Activated CD4-positive, alpha-beta memory T cell treated with anti-CD3 and anti-CD28 coated beads, Interleukin-2, amount 10 ng/mL, durations not matched to agents 7 days and 5 days (primary cell): ENCODE results near the gene CNOT2. TPM values are rescaled to one million over a fixed set of nuclear protein-coding genes. Genes with fewer than 3 reads are reported as not detected.
A peak's percentile ranks its signal among the peaks of the same experiment; 100 is the strongest.

ENCODE experiments used
- CTCF ChIA-PET: fragments of 350-600 bp; sonication (Branson Sonifier 250); formaldehyde crosslinking; loops from one replicate; lab custom pipeline; 2021; ENCODE audit warnings: antibody characterized with exemption, inconsistent platforms; lab: Charles Lee
- POLR2A ChIA-PET: fragments of 350-600 bp; sonication (Branson Sonifier 250); formaldehyde crosslinking; loops from one replicate; lab custom pipeline; 2021; ENCODE audit warnings: antibody characterized with exemption; lab: Charles Lee
- DNase-seq: peaks from one replicate; pipeline ENCODE4 v3.0.0-alpha.2; 2020
- H3K27ac Mint-ChIP-seq: one replicate; pipeline ENCODE4 v1.8.0; 2021; ENCODE audit warnings: mild to moderate bottlenecking, mixed read lengths
- H3K27me3 Mint-ChIP-seq: one replicate; pipeline ENCODE4 v1.8.0; 2021; ENCODE audit warnings: mixed read lengths
- H3K36me3 Mint-ChIP-seq: one replicate; pipeline ENCODE4 v1.8.0; 2021; ENCODE audit warnings: low read depth, mixed read lengths
- H3K4me1 Mint-ChIP-seq: one replicate; pipeline ENCODE4 v1.8.0; 2021; ENCODE audit warnings: mixed read lengths
- H3K4me3 Mint-ChIP-seq: one replicate; pipeline ENCODE4 v1.8.0; 2021; ENCODE audit warnings: mild to moderate bottlenecking, mixed read lengths
- H3K9me3 Mint-ChIP-seq: one replicate; pipeline ENCODE4 v1.8.0; 2021; ENCODE audit warnings: mixed read lengths
- total RNA-seq, 2 experiments: library from RNA; stranded (reverse); gene quantifications; one replicate each; pipeline ENCODE4 v1.2.3, GENCODE V29; 2021

The CNOT2 gene, protein sequence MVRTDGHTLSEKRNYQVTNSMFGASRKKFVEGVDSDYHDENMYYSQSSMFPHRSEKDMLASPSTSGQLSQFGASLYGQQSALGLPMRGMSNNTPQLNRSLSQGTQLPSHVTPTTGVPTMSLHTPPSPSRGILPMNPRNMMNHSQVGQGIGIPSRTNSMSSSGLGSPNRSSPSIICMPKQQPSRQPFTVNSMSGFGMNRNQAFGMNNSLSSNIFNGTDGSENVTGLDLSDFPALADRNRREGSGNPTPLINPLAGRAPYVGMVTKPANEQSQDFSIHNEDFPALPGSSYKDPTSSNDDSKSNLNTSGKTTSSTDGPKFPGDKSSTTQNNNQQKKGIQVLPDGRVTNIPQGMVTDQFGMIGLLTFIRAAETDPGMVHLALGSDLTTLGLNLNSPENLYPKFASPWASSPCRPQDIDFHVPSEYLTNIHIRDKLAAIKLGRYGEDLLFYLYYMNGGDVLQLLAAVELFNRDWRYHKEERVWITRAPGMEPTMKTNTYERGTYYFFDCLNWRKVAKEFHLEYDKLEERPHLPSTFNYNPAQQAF
- total RNA-seq: 10 to 100 TPM; 63.9 to 69.5 TPM

- peak within 1 kb of the TSS; percentile 100 for H3K4me3 Mint-ChIP-seq
- CTCF ChIA-PET: no interaction called here
- POLR2A ChIA-PET: interaction anchor here (0.6 to 1.7 kb wide), 9 partner anchors 10 to 912 kb away, joined by 3 to 5 read pairs (median 3); partner anchors contain the start of genes CCT2 and FRS2
Measured at GRCh38 chr12:70242695-70243509, at the start of gene CNOT2. TSS of gene CNOT2 (plus strand) at chr12:70243433. CDS start at chr12:70278227, 34,794 bp downstream.

GRCh38 chr12:70194076-70194475, 49.2 kb upstream of the CNOT2 start:
- CTCF ChIA-PET: no interaction called here
- H3K27me3 Mint-ChIP-seq: peaks cover 12% of the 10 kb centered on the region

More at GRCh38 chr12:70242695-70243509, at the start of gene CNOT2:
- Mint-ChIP-seq H3K27me3 (no peaks in the 10 kb centered on the region), H3K36me3 (peaks cover 65% of the 10 kb centered on the region), H3K9me3 (no peaks in the 10 kb centered on the region), H3K27ac (peak within 1 kb of the TSS; percentile 100), H3K4me1 (peaks cover 60% of the 10 kb centered on the region)
- peak; percentile 92 for DNase-seq

GRCh38 chr12:70196811-70197281, 46.4 kb upstream of the CNOT2 start:
- Mint-ChIP-seq H3K27me3 (peaks cover 6% of the 10 kb centered on the region), H3K27ac (no peak overlapping the region), H3K36me3 (no peaks in the 10 kb centered on the region), H3K4me3 (no peak overlapping the region), H3K9me3 (no peaks in the 10 kb centered on the region), H3K4me1 (peaks cover 5% of the 10 kb centered on the region)
- ChIA-PET POLR2A (no interaction called here), CTCF (interaction anchor here (0.5 kb wide), 1 partner anchor 537 kb away, joined by 4 read pairs; no protein-coding TSS in a partner anchor)
- no peak for DNase-seq

More at GRCh38 chr12:70194076-70194475, 49.2 kb upstream of the CNOT2 start:
- H3K4me3 Mint-ChIP-seq: no peak overlapping the region
- no peaks in the 10 kb centered on the region for H3K36me3 Mint-ChIP-seq
- no peaks in the 10 kb centered on the region for H3K9me3 Mint-ChIP-seq
- H3K27ac Mint-ChIP-seq: no peak overlapping the region
- POLR2A ChIA-PET: no interaction called here
- DNase-seq: no peak
- H3K4me1 Mint-ChIP-seq: peaks cover 5% of the 10 kb centered on the region

GRCh38 chr12:70197345-70197744, 45.9 kb upstream of the CNOT2 start:
- H3K27ac Mint-ChIP-seq: no peak overlapping the region
- no peaks in the 10 kb centered on the region for H3K9me3 Mint-ChIP-seq
- H3K4me1 Mint-ChIP-seq: peaks cover 5% of the 10 kb centered on the region
- H3K27me3 Mint-ChIP-seq: peaks cover 6% of the 10 kb centered on the region
- DNase-seq: no peak
- no peak overlapping the region for H3K4me3 Mint-ChIP-seq
- CTCF ChIA-PET: interaction anchor here (0.5 kb wide), 1 partner anchor 536 kb away, joined by 4 read pairs; no protein-coding TSS in a partner anchor
- no peaks in the 10 kb centered on the region for H3K36me3 Mint-ChIP-seq
- POLR2A ChIA-PET: no interaction called here

- ChIA-PET CTCF (no interaction called here), POLR2A (no interaction called here)
- H3K4me3 Mint-ChIP-seq: no peak overlapping the region
- H3K36me3 Mint-ChIP-seq: peaks cover 6% of the 10 kb centered on the region
- H3K27me3 Mint-ChIP-seq: no peaks in the 10 kb centered on the region
- peaks cover 22% of the 10 kb centered on the region for H3K9me3 Mint-ChIP-seq
- no peak overlapping the region for H3K27ac Mint-ChIP-seq
- no peak for DNase-seq
- no peaks in the 10 kb centered on the region for H3K4me1 Mint-ChIP-seq
Measured at GRCh38 chr12:70213707-70214106, 29.5 kb upstream of the CNOT2 start.

- Mint-ChIP-seq H3K27ac (no peak overlapping the region), H3K9me3 (peaks cover 16% of the 10 kb centered on the region), H3K27me3 (no peaks in the 10 kb centered on the region), H3K4me1 (no peaks in the 10 kb centered on the region), H3K36me3 (peaks cover 6% of the 10 kb centered on the region), H3K4me3 (no peak overlapping the region)
- DNase-seq: no peak
- ChIA-PET CTCF (interaction anchor here (0.8 kb wide), 1 partner anchor 9 kb away, joined by 3 read pairs; no protein-coding TSS in a partner anchor), POLR2A (no interaction called here)
Measured at GRCh38 chr12:70214972-70215617, 28.1 kb upstream of the CNOT2 start.

- H3K4me1 Mint-ChIP-seq: no peaks in the 10 kb centered on the region
Measured at GRCh38 chr12:70217416-70217815, 25.8 kb upstream of the CNOT2 start.

DNA sequence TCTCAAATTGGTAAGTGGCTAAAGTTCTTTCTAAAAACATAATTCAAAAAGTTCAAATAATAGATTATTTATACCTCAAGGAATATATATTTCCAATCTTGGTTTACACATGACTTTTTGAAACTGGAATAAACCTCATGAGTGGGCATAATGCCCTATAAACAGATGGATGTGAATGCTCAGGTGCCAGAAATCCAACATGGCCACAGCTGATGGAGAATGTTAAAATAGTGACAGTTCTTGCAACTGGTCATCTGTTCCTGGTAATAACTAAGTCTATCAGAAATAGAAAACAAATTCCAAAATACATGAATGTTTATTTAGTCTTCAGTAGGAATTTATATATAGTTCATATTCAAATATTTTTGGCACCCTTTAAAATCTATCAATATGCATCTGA, 21.6 kb upstream of the CNOT2 start:
- H3K27me3 Mint-ChIP-seq: no peaks in the 10 kb centered on the region
- H3K4me3 Mint-ChIP-seq: no peak overlapping the region
- no peak overlapping the region for H3K27ac Mint-ChIP-seq
- H3K4me1 Mint-ChIP-seq: no peaks in the 10 kb centered on the region
- no peaks in the 10 kb centered on the region for H3K36me3 Mint-ChIP-seq
- DNase-seq: no peak
- POLR2A ChIA-PET: no interaction called here
- no peaks in the 10 kb centered on the region for H3K9me3 Mint-ChIP-seq
- CTCF ChIA-PET: no interaction called here

More at GRCh38 chr12:70217416-70217815, 25.8 kb upstream of the CNOT2 start:
- Mint-ChIP-seq H3K9me3 (peaks cover 11% of the 10 kb centered on the region), H3K4me3 (no peak overlapping the region), H3K36me3 (peaks cover 6% of the 10 kb centered on the region), H3K27me3 (no peaks in the 10 kb centered on the region), H3K27ac (no peak overlapping the region)
- ChIA-PET CTCF (interaction anchor here (0.5 kb wide), 1 partner anchor 54 kb away, joined by 3 read pairs; no protein-coding TSS in a partner anchor), POLR2A (no interaction called here)
- no peak for DNase-seq

- Mint-ChIP-seq H3K9me3 (no peaks in the 10 kb centered on the region), H3K4me3 (no peak overlapping the region), H3K27me3 (no peaks in the 10 kb centered on the region), H3K4me1 (no peaks in the 10 kb centered on the region), H3K27ac (no peak overlapping the region), H3K36me3 (no peaks in the 10 kb centered on the region)
- DNase-seq: no peak
- ChIA-PET POLR2A (no interaction called here), CTCF (no interaction called here)
Measured at GRCh38 chr12:70227911-70228310, 15.3 kb upstream of the CNOT2 start.

DNA sequence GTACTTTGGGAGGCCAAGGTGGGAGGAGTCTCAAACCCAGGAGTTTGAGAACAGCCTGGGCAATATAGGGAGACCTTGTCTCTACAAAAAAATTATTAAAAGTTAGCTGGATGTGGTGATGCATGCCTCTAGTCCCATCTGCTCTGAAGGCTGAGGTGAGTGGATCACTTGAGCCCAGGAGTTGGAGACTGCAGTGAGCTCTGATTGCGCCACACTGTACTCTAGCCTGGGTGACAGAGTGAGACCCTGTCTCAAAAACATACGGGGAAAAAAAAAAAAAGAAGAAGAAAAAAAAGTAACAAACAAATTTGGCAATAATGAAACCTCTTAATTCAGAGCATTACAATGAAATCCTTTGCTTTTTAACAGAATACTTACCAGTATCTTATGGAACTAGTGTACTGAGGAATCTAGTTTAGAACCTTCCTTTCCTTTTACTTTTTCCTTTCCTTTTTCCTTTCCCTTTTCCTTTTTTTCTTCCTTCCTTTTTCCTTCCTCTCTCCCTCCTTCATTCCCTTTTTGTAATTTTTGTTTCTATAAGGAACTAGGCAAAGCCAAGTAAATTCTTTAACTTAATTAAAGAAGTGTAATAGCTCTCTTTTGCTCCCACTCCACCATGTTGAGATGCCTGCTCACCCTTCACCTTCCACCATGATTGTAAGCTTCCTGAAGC, 12.2 kb upstream of the CNOT2 start:
- Mint-ChIP-seq H3K27me3 (no peaks in the 10 kb centered on the region), H3K27ac (no peak overlapping the region), H3K9me3 (no peaks in the 10 kb centered on the region), H3K4me1 (peaks cover 3% of the 10 kb centered on the region), H3K4me3 (no peak overlapping the region), H3K36me3 (no peaks in the 10 kb centered on the region)
- DNase-seq: no peak
- ChIA-PET CTCF (no interaction called here), POLR2A (no interaction called here)

GRCh38 chr12:70236990-70237389, 6.2 kb upstream of the CNOT2 start:
- H3K36me3 Mint-ChIP-seq: peaks cover 33% of the 10 kb centered on the region
- H3K27ac Mint-ChIP-seq: no peak overlapping the region
- peaks cover 25% of the 10 kb centered on the region for H3K4me1 Mint-ChIP-seq
- H3K9me3 Mint-ChIP-seq: no peaks in the 10 kb centered on the region
- no peak for DNase-seq
- no peak overlapping the region for H3K4me3 Mint-ChIP-seq
- no peaks in the 10 kb centered on the region for H3K27me3 Mint-ChIP-seq
- ChIA-PET CTCF (no interaction called here), POLR2A (no interaction called here)

DNA sequence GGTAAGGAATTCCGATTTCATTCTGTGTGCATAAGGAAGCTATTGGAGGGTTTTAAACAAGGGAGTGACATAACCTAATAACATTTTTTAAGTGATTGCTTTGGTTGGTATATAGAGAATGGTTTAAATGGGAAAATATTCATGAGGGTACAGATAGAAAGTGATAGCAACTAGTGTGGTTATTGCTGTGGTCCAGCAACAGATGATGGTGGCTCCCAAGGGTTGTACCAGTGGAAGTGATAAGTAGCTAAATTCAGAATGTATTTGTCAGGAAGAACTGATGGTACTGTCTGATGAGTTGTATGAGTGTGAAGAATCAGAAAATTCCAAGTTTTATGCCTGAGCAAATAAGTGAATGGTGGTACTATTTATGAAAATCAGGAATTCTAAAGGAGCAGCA, 2.6 kb upstream of the CNOT2 start:
- CTCF ChIA-PET: no interaction called here
- H3K27ac Mint-ChIP-seq: no peak overlapping the region
- POLR2A ChIA-PET: no interaction called here
- no peaks in the 10 kb centered on the region for H3K27me3 Mint-ChIP-seq
- H3K4me1 Mint-ChIP-seq: peaks cover 44% of the 10 kb centered on the region
- DNase-seq: no peak
- peaks cover 61% of the 10 kb centered on the region for H3K36me3 Mint-ChIP-seq
- no peak overlapping the region for H3K4me3 Mint-ChIP-seq
- no peaks in the 10 kb centered on the region for H3K9me3 Mint-ChIP-seq
